Left renal cortex interstitium (tissue), 4 donors: ENCODE measurements around the gene PKP1. TPM values are rescaled to one million over a fixed set of nuclear protein-coding genes. Genes with fewer than 3 reads are reported as not detected.

Experiments
- DNase-seq, 4 donors: peaks; one replicate each; pipeline ENCODE4 v3.0.0-alpha.2; 2013; ENCODE audit warnings: low read depth in 4 of 4, low spot score in 2 of 4, missing footprints in 1 of 4
- polyA plus RNA-seq, 4 donors: library from polyadenylated mRNA; unstranded; fragments of 120-200 nt; gene quantifications; one replicate each; pipeline ENCODE4 v1.2.1, GENCODE V29; 2013; ENCODE audit not compliant: insufficient read length in 4 of 4

Gene PKP1
- polyA plus RNA-seq, 4 donors, result 0.06 to 0.18 (median 0.10) TPM

GRCh38 chr1:201362906-201363305 lies 79.6 kb downstream of the PKP1 start:
- DNase-seq, result no peak

DNA sequence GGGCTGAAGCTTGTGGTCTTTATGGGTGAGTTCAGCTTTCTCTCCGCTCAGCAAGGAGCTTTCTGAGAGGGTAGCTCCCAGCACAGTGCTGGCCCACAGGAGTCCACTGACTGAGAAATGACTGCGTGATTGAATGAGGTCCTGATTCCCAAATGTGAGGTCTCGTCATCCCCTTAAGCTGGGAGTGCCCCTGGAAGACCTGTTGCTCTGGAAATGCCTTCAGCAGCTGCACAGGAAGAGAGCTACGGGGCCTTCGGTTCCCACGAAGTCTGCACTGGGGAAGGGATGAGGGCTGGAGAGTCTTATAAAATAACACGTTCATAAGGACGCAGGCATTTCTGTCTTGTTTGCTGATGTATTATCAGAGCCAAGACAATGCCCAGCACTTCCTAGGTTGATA lies 80.2 kb downstream of the PKP1 start:
- DNase-seq, result no peak

DNA sequence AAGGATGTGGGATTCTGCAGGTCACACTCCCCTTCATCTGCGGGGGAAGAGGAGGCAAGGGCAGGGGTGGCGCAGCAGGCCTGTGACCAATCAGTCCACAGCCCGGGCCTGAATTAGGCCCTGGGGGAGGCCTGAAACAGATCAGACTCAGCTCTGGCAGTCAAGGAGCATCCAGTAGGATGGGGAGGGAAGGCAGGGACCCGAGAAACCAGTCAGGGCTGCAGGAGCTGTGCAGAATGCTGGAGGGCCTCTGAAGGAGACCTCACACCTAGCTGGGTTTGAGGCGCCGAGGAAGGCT lies 81.5 kb downstream of the PKP1 start:
- DNase-seq, result peak in 1 of 4 donors; percentile 48

- DNase-seq, result no peak
Measured at GRCh38 chr1:201365251-201365650, 81.9 kb downstream of the PKP1 start.

DNA sequence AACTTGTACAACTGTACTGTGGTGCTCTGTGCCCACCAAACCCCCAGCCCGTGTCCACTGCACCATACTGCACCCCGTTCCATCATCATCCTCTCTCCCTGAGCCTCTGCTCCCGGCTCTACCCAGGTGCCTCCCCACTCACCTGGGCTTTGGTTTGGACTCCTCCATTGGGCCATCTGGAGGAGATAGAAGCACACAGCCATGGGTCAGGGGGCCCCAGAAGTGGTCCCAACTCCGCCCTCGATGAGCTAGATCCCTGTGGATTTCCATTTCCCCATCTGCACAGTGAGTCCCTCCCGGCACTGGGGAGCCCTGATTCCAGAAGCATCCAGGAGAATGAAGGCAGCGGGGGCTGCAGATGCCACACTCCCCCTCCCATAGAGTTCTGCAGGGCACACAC lies 83.4 kb downstream of the PKP1 start:
- no peak for DNase-seq

DNA sequence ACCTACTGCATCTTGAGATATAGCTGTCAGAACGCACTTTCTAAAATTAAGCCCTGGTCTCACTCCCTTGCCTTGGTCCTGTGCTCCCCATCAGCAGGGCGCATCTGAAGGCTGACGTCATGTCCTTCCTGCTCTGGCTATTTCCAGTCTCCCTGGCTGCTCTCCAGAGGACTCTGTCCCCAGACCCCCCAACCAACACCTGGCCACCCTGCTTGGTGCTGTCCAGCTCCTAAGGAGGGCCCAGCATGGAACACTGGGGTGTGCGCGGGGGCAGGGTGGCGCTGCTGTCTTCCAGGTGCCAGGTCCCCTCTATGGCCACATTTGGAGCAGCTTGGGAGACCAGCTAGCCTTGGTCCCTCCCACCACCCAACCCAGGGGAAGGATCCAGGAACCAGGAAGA lies 85.9 kb downstream of the PKP1 start:
- no peak for DNase-seq

DNA sequence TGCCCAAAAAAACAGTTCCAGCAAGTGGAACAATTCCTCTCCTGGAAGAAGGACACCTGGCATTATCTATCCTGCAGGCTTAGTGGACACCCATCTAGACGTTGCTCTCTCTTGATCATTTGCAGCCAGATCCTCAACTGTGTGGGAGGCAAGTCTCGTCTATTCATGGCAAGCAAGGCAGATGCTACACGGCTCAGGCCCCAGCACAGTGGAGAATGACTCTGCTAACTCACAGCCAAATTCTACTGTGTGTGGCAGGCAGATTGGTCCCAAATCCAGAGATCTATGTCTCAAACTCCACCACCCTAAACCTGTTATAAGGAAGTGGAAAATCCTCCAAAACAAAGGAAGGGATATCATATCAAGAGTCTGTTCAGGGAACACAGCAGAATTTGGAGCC lies 87.2 kb downstream of the PKP1 start:
- DNase-seq, result no peak

DNA sequence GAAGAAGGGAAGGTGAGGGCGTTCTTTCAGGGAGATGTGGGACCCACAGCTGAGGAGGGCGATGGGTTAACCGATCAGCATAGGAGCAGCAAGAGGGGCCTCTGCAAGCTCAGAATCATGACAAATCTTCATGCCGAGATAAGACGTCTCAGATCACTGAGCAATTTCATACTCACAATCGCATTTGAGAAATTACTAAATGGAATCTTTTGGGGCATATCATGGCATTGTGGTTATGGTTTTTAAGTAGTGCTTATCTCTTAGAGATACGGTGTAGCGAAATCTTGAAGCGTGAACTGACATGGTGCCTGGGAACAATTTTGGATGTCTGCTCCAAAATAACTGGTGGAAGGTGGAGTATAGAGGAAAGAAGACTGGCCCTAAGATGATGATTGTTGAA lies 88.0 kb downstream of the PKP1 start:
- DNase-seq, result no peak

GRCh38 chr1:201371792-201372191 lies 88.5 kb downstream of the PKP1 start:
- no peak for DNase-seq

- no peak for DNase-seq
Measured at GRCh38 chr1:201374364-201374763, 91.1 kb downstream of the PKP1 start.

GRCh38 chr1:201375169-201375568 lies 91.9 kb downstream of the PKP1 start:
- DNase-seq, result no peak

GRCh38 chr1:201376107-201376463 lies 92.8 kb downstream of the PKP1 start:
- DNase-seq, result no peak

- DNase-seq, result peak in 2 of 4 donors; percentile 58 to 63
Measured at GRCh38 chr1:201376464-201377374, 93.4 kb downstream of the PKP1 start.

DNA sequence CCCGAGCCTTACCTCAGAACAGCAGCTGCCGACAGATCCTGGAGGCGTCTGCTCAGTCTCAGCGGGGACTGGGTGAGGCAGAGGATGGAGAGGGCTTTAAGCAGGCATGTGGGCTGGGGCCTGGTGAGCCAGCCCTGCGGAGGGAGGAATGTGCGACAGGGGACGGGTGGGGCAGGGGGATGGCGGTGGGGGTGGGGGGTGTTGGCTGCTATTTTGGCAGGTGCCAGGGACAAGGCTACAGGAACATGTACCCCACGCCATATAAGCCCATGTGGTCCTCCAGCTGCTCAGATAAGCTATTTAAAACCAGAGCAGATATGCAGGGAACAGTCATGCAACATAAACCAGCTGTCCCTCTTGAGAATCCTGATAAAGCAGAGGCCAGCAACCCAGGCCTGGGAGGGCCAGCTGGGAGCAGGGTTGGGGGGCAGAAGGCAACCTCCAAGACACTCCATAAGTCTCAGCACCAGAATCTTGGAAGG lies 94.3 kb downstream of the PKP1 start, which contains the start of gene TNNT2:
TSS of gene TNNT2 (minus strand) at position 70 of the 482 bp plus-strand sequence. CDS start 4,426 bp downstream, outside the sequence.
- no peak for DNase-seq

- DNase-seq, result no peak
Measured at GRCh38 chr1:201378804-201379203, 95.5 kb downstream of the PKP1 start.

DNA sequence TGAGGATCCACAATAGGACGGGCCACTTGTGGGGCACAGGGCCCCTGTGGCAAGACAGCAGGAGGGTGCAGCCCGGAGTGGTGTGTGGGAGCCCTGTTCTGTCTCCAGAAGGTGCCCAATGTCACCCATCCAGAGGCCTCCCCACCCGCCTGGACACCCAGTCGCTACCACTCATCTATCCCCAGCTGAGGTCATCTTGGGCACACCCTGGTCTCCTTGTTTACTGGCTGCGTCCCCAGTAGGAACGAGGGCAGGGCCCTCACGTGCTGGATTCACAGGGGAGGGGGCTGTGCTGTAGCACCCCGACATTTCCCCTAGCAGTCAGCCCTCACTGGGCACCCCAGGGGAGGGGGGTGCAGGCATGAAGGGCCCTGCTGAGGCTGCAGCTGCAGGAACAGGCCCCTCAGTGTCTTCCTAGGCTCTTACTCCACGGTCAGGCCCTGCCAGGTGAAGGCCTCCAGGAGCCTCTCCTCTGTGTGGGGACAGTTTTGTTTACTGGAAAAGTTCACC lies 96.5 kb downstream of the PKP1 start:
- DNase-seq, result no peak

GRCh38 chr1:201381130-201381529 lies 97.8 kb downstream of the PKP1 start:
- no peak for DNase-seq

Other genes starting within 250 kb of the PKP1 start
- gene CACNA1S, start 171.1 kb upstream of the PKP1 start, polyA plus RNA-seq, result under 1 TPM; 0.32 to 0.57 (median 0.46) TPM
- under 1 TPM in 3 of 4 donors, not detected in 1; 0.08 to 0.47 (median 0.21) TPM for gene ASCL5, start 156.3 kb upstream of the PKP1 start, polyA plus RNA-seq
- 100 to 1,000 TPM; 153 to 159 (median 156) TPM for gene TMEM9, start 129.0 kb upstream of the PKP1 start, polyA plus RNA-seq
- 1 to 10 TPM in 2 of 4 donors, under 1 TPM in 2; 0.34 to 1.3 (median 0.78) TPM for gene IGFN1, start 92.7 kb upstream of the PKP1 start, polyA plus RNA-seq
- gene TNNT2, start 94.2 kb downstream of the PKP1 start, polyA plus RNA-seq, result 10 to 100 TPM; 49.6 to 73.0 (median 67.0) TPM
- gene LAD1, start 115.8 kb downstream of the PKP1 start, polyA plus RNA-seq, result 10 to 100 TPM; 28.0 to 38.1 (median 31.2) TPM
- 10 to 100 TPM; 50.1 to 75.5 (median 63.3) TPM for gene TNNI1, start 138.2 kb downstream of the PKP1 start, polyA plus RNA-seq
- gene PHLDA3, start 185.7 kb downstream of the PKP1 start, polyA plus RNA-seq, result 10 to 100 TPM in 3 of 4 donors, 1 to 10 TPM in 1; 9.7 to 16.8 (median 12.6) TPM
- 100 to 1,000 TPM; 127 to 170 (median 143) TPM for gene CSRP1, start 223.6 kb downstream of the PKP1 start, polyA plus RNA-seq